Uterus (tissue), 2 donors: Measurements from ENCODE around the gene BCKDHB.

Source experiments
- CTCF ChIP-seq, 4 experiments: fragments of 200-600 bp in 2 of 4; fragments of 450-650 bp in 2 of 4; sonication (generic) in 2 of 4; IDR thresholded peaks; one replicate each; pipeline ENCODE4 v1.5.1; 2016 to 2019; ENCODE audit warnings: antibody characterized with exemption in 4 of 4, mild to moderate bottlenecking in 2 of 4, moderate library complexity in 1 of 4
- POLR2A ChIP-seq, 2 donors: fragments of 450-650 bp; IDR thresholded peaks; one replicate each; pipeline ENCODE4 v1.6.1; 2016; ENCODE audit warnings: antibody characterized with exemption in 2 of 2, mild to moderate bottlenecking in 1 of 2, moderate library complexity in 1 of 2

- no peak for TF ChIP-seq CTCF (IDR thresholded peaks at IDR 0.05)
- no peak for TF ChIP-seq POLR2A (IDR thresholded peaks at IDR 0.05)
These were observed 104.1 kb downstream of the BCKDHB start for GRCh38 chr6:80210618-80211017.
